Right lobe of liver (tissue), 6 donors: ENCODE data around the gene APBA1. TPM values are rescaled to one million over a fixed set of nuclear protein-coding genes. Genes with fewer than 3 reads are reported as not detected.

Source experiments
- ATAC-seq, 4 donors: fragments of 200-7000 bp; cut with Tn5 transposase; one replicate each; pipeline ENCODE4 v1.9.1; 2020; ENCODE audit warnings: mild to moderate bottlenecking in 4 of 4, moderate library complexity in 4 of 4
- DNase-seq, 3 donors: peaks; one replicate each; pipeline ENCODE4 v3.0.0-alpha.2; 2020
- H3K27ac ChIP-seq, 3 donors: fragments of 200-600 bp; one replicate each; pipeline ENCODE4 v1.8.0; 2022
- H3K27me3 ChIP-seq, 2 donors: fragments of 200-600 bp; one replicate each; pipeline ENCODE4 v1.8.0; 2022
- H3K36me3 ChIP-seq, 4 donors: fragments of 200-600 bp; sonication (generic) in 1 of 4; one replicate each; pipeline versions ENCODE4 v1.5.1 to v1.8.0; 2017 to 2022; ENCODE audit warnings: control low read depth in 1 of 4
- H3K4me1 ChIP-seq, 4 donors: fragments of 200-600 bp; sonication (generic) in 1 of 4; one replicate each; pipeline versions ENCODE4 v1.5.1 to v1.8.0; 2017 to 2022; ENCODE audit warnings: control low read depth in 1 of 4
- H3K4me3 ChIP-seq, 3 donors: fragments of 200-600 bp; one replicate each; pipeline ENCODE4 v1.8.0; 2022
- H3K9me3 ChIP-seq, 4 donors: fragments of 200-600 bp; sonication (generic) in 1 of 4; one replicate each; pipeline versions ENCODE4 v1.5.1 to v1.8.0; 2017 to 2022; ENCODE audit warnings: control low read depth in 1 of 4
- CTCF ChIP-seq, 4 donors: fragments of 200-600 bp in 3 of 4; fragments of 450-650 bp in 1 of 4; IDR thresholded peaks; one replicate each; pipeline versions ENCODE4 v1.5.1 to v1.8.0; 2016 to 2022; ENCODE audit warnings: antibody characterized with exemption in 4 of 4, mild to moderate bottlenecking in 2 of 4
- POLR2A ChIP-seq: fragments of 450-650 bp; IDR thresholded peaks from one replicate; pipeline ENCODE4 v1.6.1; 2017; ENCODE audit warnings: antibody characterized with exemption, mild to moderate bottlenecking
- WGBS: methylation state at CpG from one replicate; pipeline ENCODE4 v1.1.6; 2018; ENCODE audit warnings: low coverage, low lambda C conversion rate; ENCODE audit not compliant: insufficient coverage; ENCODE audit errors: missing lambda C conversion rate; 5-methylcytosine and 5-hydroxymethylcytosine counted together
- intact Hi-C, 2 donors: fragments of 100-400 bp; cut with DNase I; formaldehyde crosslinking; loops; one replicate each; pipeline versions ENCODE4 v1.11.2 to v1.14.1; 2022
- total RNA-seq, 6 experiments: library from RNA; depleted of rRNA in 2 of 6; stranded (reverse); fragments of >200 nt in 2 of 6; fragmentation: NEBNext Ultra II Directional in 3 of 6; extraction: Animal tissue kit (Norgen Biotek cat#: 25700) in 3 of 6; gene quantifications; one replicate each; pipeline versions ENCODE4 v1.1.0 to v1.2.4, GENCODE V29; 2016 to 2023
- donor health status: DM: no; HTN: yes; CAD: no.
- donor health status: DM: no; HTN: no; CAD: no.
- donor health status: DM: no; HTN: no; CAD: no.
- donor health status: DM: no; HTN: yes; CAD: no.
- donor health status: DM: no; HTN: yes; CAD: no.

APBA1 gene
- total RNA-seq, 6 experiments from 2014 or later: 6.6 to 25.5 (median 16.7) TPM

DNA sequence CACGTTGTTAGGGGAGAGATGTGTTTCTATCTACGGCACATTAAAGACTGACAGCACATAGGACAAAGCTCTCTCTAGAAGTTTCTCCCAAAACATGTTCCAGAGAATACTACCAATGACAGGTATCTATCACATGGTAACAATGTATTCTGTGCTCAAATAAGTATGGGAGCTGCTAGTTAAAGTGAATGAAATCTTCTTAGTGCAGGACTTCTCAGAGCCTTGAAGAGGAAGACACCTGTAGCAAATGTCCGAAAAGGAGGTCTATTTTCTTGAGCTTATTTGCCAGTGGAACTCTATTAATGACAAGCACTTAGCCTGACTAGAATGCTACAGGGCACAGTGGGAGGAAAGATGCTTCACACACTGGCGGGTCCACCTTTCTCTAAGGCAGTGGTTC, 209.8 kb downstream of the APBA1 start:
- Histone ChIP-seq H3K4me1 (peaks cover 0 to 48% (median 19%) of the 10 kb centered on the region in 4 donors), H3K36me3 (no peaks in the 10 kb centered on the region), H3K27ac (no peak overlapping the region), H3K27me3 (no peaks in the 10 kb centered on the region), H3K4me3 (no peak overlapping the region), H3K9me3 (no peaks in the 10 kb centered on the region)
- TF ChIP-seq POLR2A: no peak
- no peak for TF ChIP-seq CTCF (IDR thresholded peaks at IDR 0.05)
- intact Hi-C loops: no loop called here
- DNase-seq (no peak), ATAC-seq (no peak)
- WGBS: 75% methylated on average over 4 of the region's 4 CpGs

- no peak overlapping the region for H3K27ac ChIP-seq
- H3K4me3 ChIP-seq: no peak overlapping the region
- H3K36me3 ChIP-seq: no peaks in the 10 kb centered on the region
- WGBS: 76% methylated on average over 5 of the region's 6 CpGs
- intact Hi-C loops: no loop called here
- no peaks in the 10 kb centered on the region for H3K9me3 ChIP-seq
- no peak for TF ChIP-seq CTCF (IDR thresholded peaks at IDR 0.05)
- no peak for TF ChIP-seq POLR2A
- no peak for DNase-seq
- no peak for ATAC-seq
- no peaks in the 10 kb centered on the region for H3K27me3 ChIP-seq
- H3K4me1 ChIP-seq: peaks cover 0 to 38% (median 13%) of the 10 kb centered on the region in 4 donors
Measured at GRCh38 chr9:69461103-69461887, 210.9 kb downstream of the APBA1 start.

DNA sequence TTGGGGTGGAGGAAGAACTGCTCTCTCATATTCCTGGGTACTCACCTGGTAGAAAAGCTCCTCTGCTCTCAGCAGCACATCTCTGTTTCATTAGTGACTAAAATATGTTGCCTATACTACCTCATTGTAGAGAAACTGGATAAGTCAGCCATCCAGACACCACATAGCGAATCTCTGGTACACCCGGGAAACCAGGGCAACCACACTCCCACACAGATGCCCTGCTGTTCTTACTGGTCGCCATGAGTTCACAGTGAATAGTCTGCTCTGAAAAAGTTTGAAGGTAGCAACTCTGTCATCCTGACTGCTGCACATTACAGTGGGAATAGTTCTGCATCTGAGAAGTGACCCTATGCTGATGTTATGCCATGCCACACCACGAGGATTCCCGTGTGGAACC, 212.2 kb downstream of the APBA1 start:
- no peak for ATAC-seq
- peaks cover 0 to 4% (median 0%) of the 10 kb centered on the region in 4 donors for H3K36me3 ChIP-seq
- no peaks in the 10 kb centered on the region for H3K27me3 ChIP-seq
- WGBS: 100% methylated on average over 1 of the region's 5 CpGs
- no peak overlapping the region for H3K4me3 ChIP-seq
- intact Hi-C loops: no loop called here
- H3K4me1 ChIP-seq: peaks cover 0 to 25% (median 7%) of the 10 kb centered on the region in 4 donors
- H3K9me3 ChIP-seq: no peaks in the 10 kb centered on the region
- TF ChIP-seq CTCF (IDR thresholded peaks at IDR 0.05): no peak
- TF ChIP-seq POLR2A: no peak
- H3K27ac ChIP-seq: no peak overlapping the region
- DNase-seq: no peak

- Histone ChIP-seq H3K4me1 (peaks cover 0 to 6% (median 1%) of the 10 kb centered on the region in 4 donors), H3K27me3 (no peaks in the 10 kb centered on the region), H3K27ac (no peak overlapping the region), H3K9me3 (no peaks in the 10 kb centered on the region), H3K4me3 (no peak overlapping the region), H3K36me3 (peaks cover 0 to 4% (median 0%) of the 10 kb centered on the region in 4 donors)
- no peak for DNase-seq
- TF ChIP-seq CTCF (IDR thresholded peaks at IDR 0.05): no peak
- no peak for TF ChIP-seq POLR2A
- ATAC-seq: no peak
- intact Hi-C loops: no loop called here
- 85% methylated on average over 3 of the region's 3 CpGs for WGBS
Measured at GRCh38 chr9:69458176-69458575, 214.0 kb downstream of the APBA1 start.
